ENCODE data around the gene POLR2L.

Gene POLR2L

GRCh38 chr11:813456-814096 is 28.8 kb downstream of the POLR2L start:
- Histone ChIP-seq H3K4me3 (no peak overlapping the region), H3K27ac (no peak overlapping the region)
- no peak for DNase-seq (ENCODE audit: low spot score)
- TF ChIP-seq, protein P1, sequence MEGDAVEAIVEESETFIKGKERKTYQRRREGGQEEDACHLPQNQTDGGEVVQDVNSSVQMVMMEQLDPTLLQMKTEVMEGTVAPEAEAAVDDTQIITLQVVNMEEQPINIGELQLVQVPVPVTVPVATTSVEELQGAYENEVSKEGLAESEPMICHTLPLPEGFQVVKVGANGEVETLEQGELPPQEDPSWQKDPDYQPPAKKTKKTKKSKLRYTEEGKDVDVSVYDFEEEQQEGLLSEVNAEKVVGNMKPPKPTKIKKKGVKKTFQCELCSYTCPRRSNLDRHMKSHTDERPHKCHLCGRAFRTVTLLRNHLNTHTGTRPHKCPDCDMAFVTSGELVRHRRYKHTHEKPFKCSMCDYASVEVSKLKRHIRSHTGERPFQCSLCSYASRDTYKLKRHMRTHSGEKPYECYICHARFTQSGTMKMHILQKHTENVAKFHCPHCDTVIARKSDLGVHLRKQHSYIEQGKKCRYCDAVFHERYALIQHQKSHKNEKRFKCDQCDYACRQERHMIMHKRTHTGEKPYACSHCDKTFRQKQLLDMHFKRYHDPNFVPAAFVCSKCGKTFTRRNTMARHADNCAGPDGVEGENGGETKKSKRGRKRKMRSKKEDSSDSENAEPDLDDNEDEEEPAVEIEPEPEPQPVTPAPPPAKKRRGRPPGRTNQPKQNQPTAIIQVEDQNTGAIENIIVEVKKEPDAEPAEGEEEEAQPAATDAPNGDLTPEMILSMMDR (IDR thresholded peaks at IDR 0.05): no peak

DNA sequence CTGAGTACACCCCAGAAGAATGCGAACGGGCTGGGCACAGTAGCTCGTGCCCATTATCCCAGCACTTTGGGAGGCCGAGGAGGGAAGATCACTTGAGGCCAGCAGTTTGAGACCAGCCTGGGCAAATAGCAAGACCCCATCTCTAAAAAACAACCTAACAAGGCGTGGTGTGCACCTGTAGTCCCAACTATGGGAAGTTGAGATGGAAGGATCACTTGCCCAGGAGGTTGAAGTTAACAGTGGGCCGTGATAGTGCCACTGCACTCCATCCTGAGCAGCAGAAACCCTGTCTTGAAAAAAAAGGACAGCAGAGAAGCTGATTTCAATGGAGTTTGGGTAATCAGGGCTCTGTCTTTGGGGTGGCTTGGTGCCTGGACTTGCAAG is 29.3 kb downstream of the POLR2L start:
- H3K27ac ChIP-seq: no peak overlapping the region
- TF ChIP-seq, protein P1 (IDR thresholded peaks at IDR 0.05): no peak
- no peak overlapping the region for H3K4me3 ChIP-seq
- DNase-seq (ENCODE audit: low spot score): no peak

DNA sequence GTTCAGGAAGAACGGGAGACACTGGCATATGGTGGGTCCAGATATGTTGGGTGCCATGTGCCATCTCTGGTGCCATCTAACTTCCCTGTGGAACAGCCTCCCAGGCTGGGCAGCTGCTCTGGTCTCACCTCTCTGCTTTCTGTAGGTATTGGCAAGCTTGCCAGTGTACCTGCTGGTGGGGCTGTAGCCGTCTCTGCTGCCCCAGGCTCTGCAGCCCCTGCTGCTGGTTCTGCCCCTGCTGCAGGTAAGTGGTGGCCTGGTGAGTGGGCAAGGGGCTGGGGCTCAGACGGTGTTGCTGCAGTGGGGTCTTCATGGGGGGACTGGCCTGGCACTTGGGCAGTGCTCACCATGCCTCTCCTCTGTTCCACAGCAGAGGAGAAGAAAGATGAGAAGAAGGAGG is 29.9 kb downstream of the POLR2L start:
- TF ChIP-seq, protein P1 (IDR thresholded peaks at IDR 0.05): no peak
- no peak for DNase-seq (ENCODE audit: low spot score)
- no peak overlapping the region for H3K27ac ChIP-seq
- no peak overlapping the region for H3K4me3 ChIP-seq

DNA sequence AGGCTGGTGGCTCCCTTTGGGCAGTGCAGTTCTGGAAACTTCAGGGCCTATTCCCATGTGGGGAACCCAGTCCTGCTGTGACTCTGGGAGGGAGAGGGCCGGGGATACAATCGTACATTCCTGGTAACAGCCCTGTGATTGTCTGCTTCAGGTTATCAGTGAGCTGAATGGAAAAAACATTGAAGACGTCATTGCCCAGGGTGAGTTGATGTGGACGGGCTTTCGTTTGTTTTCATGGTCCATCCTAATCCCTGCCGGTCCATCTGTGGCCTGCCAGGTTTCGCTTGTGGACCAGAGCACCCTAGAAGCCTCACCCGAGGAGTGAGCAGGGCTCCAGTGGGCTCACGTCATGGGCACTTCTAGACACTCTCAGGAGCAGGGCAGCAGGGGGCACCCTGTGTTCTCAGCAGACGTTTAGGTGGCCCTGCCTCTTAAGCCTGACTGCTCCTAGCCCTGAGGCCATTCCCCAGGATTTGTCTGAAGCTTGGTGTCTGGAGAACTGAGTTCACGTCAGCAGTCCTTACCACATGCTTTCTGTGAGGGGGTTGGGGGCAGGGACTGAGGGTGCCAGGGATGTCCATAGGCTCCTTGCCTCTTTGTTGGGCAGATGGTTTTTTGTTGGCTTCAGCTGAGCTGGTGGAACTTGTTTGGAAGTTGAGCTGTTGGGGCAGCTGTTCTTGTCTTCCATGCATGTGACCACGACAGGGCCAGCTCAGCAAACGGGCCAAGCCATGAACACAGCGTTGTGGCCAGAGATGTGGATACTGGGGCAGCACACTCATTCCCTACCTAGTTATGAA is 30.7 kb downstream of the POLR2L start:
- DNase-seq (ENCODE audit: low spot score): no peak
- peak overlapping the region in 1 of 2 donors; percentile 17 for H3K27ac ChIP-seq
- H3K4me3 ChIP-seq: peak overlapping the region; percentile 43
- TF ChIP-seq, protein P1 (IDR thresholded peaks at IDR 0.05): no peak

DNA sequence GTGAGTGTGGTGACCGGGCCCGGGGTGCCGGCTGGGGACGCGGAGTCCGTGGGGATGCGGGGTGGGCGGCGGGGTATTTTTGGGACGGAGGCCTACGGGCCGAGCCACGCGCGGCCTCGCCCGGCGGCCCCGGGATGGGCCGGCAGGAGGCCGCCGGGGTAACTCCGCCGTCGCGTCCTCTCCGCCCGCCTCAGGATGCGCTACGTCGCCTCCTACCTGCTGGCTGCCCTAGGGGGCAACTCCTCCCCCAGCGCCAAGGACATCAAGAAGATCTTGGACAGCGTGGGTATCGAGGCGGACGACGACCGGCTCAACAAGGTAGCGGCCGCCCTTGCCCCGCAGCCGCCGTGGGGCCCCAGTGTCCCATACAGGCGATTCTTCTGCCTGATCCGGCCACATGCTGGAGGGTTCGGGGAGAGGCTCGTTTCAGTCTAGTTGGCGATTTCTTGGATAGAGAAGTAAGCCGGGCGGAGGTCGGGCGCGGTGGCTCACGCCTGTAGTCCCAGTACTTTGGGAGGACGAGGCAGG is 32.2 kb downstream of the POLR2L start:
- no peak for DNase-seq (ENCODE audit: low spot score)

GRCh38 chr11:809287-810039 is 32.9 kb downstream of the POLR2L start, which contains the start of gene RPLP2:
RPLP2 (plus strand) TSS chr11:809967; CDS start chr11:810235, 268 bp downstream.
- TF ChIP-seq, protein P1 (IDR thresholded peaks at IDR 0.05): no peak
- DNase-seq (ENCODE audit: low spot score): peak; percentile 99
- Histone ChIP-seq H3K4me3 (peak within 1 kb of the TSS; percentile 93), H3K27ac (peak within 1 kb of the TSS; percentile 94 to 97)

More for the DNA sequence above, 32.2 kb downstream of the POLR2L start:
- peak overlapping the region; percentile 94 to 97 for H3K27ac ChIP-seq
- H3K4me3 ChIP-seq: peak overlapping the region; percentile 93
- TF ChIP-seq, protein P1 (IDR thresholded peaks at IDR 0.05): no peak
